ENCODE measurements around the gene PSENEN.

PSENEN gene

DNA sequence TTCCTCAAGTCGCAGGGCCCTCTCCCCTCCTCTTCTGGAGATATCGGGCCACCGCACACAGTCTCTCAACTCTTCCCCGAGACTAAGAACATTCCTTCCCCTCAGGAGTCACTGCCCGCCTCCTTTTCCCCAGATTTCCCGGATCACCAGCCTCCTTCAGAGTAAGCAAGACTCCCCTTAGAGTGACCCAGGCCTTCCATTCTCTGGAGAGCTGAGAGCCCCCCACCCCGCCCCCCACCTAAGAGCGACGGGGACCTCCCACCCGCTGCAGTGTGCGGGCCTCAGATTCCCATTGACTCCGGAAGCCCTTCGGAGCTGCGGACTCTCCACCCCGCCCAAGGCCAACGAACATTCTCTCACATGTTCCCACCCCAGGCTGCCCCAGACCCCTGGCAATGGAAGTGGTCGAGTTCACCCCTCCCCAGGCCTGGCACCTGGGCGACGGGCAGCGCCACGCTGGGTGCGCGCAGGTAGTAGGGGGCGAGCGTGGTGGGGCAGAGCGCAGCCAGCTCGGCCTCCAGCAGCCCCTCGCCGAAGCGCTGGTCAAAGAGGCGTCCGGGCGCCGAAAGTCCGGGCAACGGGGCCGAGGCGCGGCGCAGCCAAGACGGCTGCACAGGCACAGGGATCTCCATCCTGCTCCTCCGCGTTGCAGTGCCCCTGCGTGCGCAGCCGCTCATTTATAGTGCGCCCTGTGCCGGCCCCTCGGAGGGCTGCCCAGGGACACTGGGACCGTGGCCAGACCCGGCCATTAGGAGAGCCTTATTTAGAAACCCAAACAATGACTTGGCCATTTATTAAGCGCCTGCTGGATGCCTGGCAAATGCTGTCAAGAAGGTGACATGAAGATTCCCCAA is 11.2 kb downstream of the PSENEN start, which contains the start of gene HSPB6:
TSS of gene HSPB6 (minus strand) at position 653 of the 854 bp plus-strand sequence. CDS start at position 632, 21 bp downstream.
- peaks cover 55% of the 10 kb centered on the region for H3K36me3 ChIP-seq
- no peaks in the 10 kb centered on the region for H3K27me3 ChIP-seq
- peak within 1 kb of the TSS; percentile 82 for H3K9ac ChIP-seq
- peaks cover 27% of the 10 kb centered on the region for H3K4me1 ChIP-seq
- TF ChIP-seq Cebpa-rat (IDR thresholded peaks at IDR 0.05): no peak
- peak within 1 kb of the TSS; percentile 98 for H3K4me2 ChIP-seq
- H3K4me3 ChIP-seq: peak within 1 kb of the TSS; percentile 95
- H3K9me3 ChIP-seq: no peaks in the 10 kb centered on the region
- H3K27ac ChIP-seq: peak within 1 kb of the TSS; percentile 87
- peaks cover 11% of the 10 kb centered on the region for H4K20me1 ChIP-seq

GRCh38 chr19:35757231-35757748 is 11.8 kb downstream of the PSENEN start:
- Histone ChIP-seq H3K9ac (peak overlapping the region; percentile 82), H3K27ac (peak overlapping the region; percentile 87), H3K4me3 (peak overlapping the region; percentile 95), H3K4me1 (peaks cover 27% of the 10 kb centered on the region), H3K9me3 (no peaks in the 10 kb centered on the region), H4K20me1 (peaks cover 11% of the 10 kb centered on the region), H3K27me3 (no peaks in the 10 kb centered on the region), H3K36me3 (peaks cover 55% of the 10 kb centered on the region), H3K4me2 (peak overlapping the region; percentile 98)
- no peak for TF ChIP-seq Cebpa-rat (IDR thresholded peaks at IDR 0.05)

- H4K20me1 ChIP-seq: peaks cover 11% of the 10 kb centered on the region
- H3K9ac ChIP-seq: peak within 1 kb of the TSS; percentile 94
- H3K27ac ChIP-seq: peak within 1 kb of the TSS; percentile 96
- peak within 1 kb of the TSS; percentile 98 for H3K4me2 ChIP-seq
- peak within 1 kb of the TSS; percentile 95 for H3K4me3 ChIP-seq
- no peaks in the 10 kb centered on the region for H3K27me3 ChIP-seq
- peaks cover 55% of the 10 kb centered on the region for H3K36me3 ChIP-seq
- TF ChIP-seq Cebpa-rat (IDR thresholded peaks at IDR 0.05): no peak
- H3K4me1 ChIP-seq: peaks cover 27% of the 10 kb centered on the region
- no peaks in the 10 kb centered on the region for H3K9me3 ChIP-seq
These were observed 12.5 kb downstream of the PSENEN start, which contains the start of gene PROSER3 for GRCh38 chr19:35757749-35758608. Gene PROSER3, plus strand, starts transcription at chr19:35758176. Its CDS starts 40 bp downstream, at chr19:35758216.

- Histone ChIP-seq H3K27me3 (no peaks in the 10 kb centered on the region), H3K9me3 (no peaks in the 10 kb centered on the region), H3K4me1 (peaks cover 27% of the 10 kb centered on the region), H3K4me3 (no peak overlapping the region), H3K36me3 (peaks cover 57% of the 10 kb centered on the region), H3K27ac (no peak overlapping the region), H4K20me1 (peaks cover 11% of the 10 kb centered on the region), H3K4me2 (peak overlapping the region; percentile 85), H3K9ac (peak overlapping the region; percentile 94)
- TF ChIP-seq Cebpa-rat (IDR thresholded peaks at IDR 0.05): no peak
These were observed 14.2 kb downstream of the PSENEN start for GRCh38 chr19:35759697-35760096.

- Histone ChIP-seq H4K20me1 (peaks cover 11% of the 10 kb centered on the region), H3K27me3 (no peaks in the 10 kb centered on the region), H3K9me3 (no peaks in the 10 kb centered on the region), H3K36me3 (peaks cover 63% of the 10 kb centered on the region), H3K9ac (no peak overlapping the region), H3K4me3 (no peak overlapping the region), H3K4me2 (no peak overlapping the region), H3K27ac (no peak overlapping the region), H3K4me1 (peaks cover 27% of the 10 kb centered on the region)
- no peak for TF ChIP-seq Cebpa-rat (IDR thresholded peaks at IDR 0.05)
These were observed 15.4 kb downstream of the PSENEN start for GRCh38 chr19:35760711-35761349.

- no peak overlapping the region for H3K4me2 ChIP-seq
- no peaks in the 10 kb centered on the region for H3K9me3 ChIP-seq
- peaks cover 3% of the 10 kb centered on the region; the same call in 1 of the 2 replicates for H4K20me1 ChIP-seq
- TF ChIP-seq Cebpa-rat (IDR thresholded peaks at IDR 0.05): no peak
- H3K27me3 ChIP-seq: no peaks in the 10 kb centered on the region
- H3K9ac ChIP-seq: no peak overlapping the region
- no peak overlapping the region for H3K27ac ChIP-seq
- no peak overlapping the region for H3K4me3 ChIP-seq
- H3K36me3 ChIP-seq: peaks cover 67% of the 10 kb centered on the region
- H3K4me1 ChIP-seq: peaks cover 41% of the 10 kb centered on the region
These were observed 19.2 kb downstream of the PSENEN start for GRCh38 chr19:35764432-35765315.

- peak overlapping the region; percentile 96 for H3K4me2 ChIP-seq
These were observed 21.2 kb downstream of the PSENEN start for GRCh38 chr19:35766571-35767104.

More at GRCh38 chr19:35766571-35767104, 21.2 kb downstream of the PSENEN start:
- Histone ChIP-seq H3K9me3 (no peaks in the 10 kb centered on the region), H3K4me1 (peaks cover 39% of the 10 kb centered on the region), H3K36me3 (peaks cover 47% of the 10 kb centered on the region), H3K4me3 (no peak overlapping the region), H3K27me3 (no peaks in the 10 kb centered on the region), H4K20me1 (no peaks in the 10 kb centered on the region), H3K27ac (peak overlapping the region; percentile 87), H3K9ac (peak overlapping the region; percentile 66; the same call in 1 of the 2 replicates)
- TF ChIP-seq Cebpa-rat (IDR thresholded peaks at IDR 0.05): no peak

All from BLaER1 (cell line).